Measurements from ENCODE around the gene NID2.

- TF ChIP-seq POLR2AphosphoS5 (IDR thresholded peaks at IDR 0.05; ENCODE audit: borderline replicate concordance, low read depth, low read length) = no peak
- TF ChIP-seq EZH2 (IDR thresholded peaks at IDR 0.05) = no peak
These were observed 39.0 kb downstream of the NID2 start for GRCh38 chr14:52029881-52030280.
